Stimulated activated CD8-positive, alpha-beta memory T cell treated with anti-CD3 and anti-CD28 coated beads, Interleukin-12 subunit alpha, Interleukin-12 subunit beta, amount 100 ng/mL, for 24 hours (primary cell): ENCODE results near the gene RBM5.
A peak's percentile ranks its signal among the peaks of the same experiment; 100 is the strongest.

Experiments used
- DNase-seq: peaks from one replicate; pipeline ENCODE4 v3.0.0-alpha.2; 2020; ENCODE audit errors: extremely low read depth

Gene RBM5

DNA sequence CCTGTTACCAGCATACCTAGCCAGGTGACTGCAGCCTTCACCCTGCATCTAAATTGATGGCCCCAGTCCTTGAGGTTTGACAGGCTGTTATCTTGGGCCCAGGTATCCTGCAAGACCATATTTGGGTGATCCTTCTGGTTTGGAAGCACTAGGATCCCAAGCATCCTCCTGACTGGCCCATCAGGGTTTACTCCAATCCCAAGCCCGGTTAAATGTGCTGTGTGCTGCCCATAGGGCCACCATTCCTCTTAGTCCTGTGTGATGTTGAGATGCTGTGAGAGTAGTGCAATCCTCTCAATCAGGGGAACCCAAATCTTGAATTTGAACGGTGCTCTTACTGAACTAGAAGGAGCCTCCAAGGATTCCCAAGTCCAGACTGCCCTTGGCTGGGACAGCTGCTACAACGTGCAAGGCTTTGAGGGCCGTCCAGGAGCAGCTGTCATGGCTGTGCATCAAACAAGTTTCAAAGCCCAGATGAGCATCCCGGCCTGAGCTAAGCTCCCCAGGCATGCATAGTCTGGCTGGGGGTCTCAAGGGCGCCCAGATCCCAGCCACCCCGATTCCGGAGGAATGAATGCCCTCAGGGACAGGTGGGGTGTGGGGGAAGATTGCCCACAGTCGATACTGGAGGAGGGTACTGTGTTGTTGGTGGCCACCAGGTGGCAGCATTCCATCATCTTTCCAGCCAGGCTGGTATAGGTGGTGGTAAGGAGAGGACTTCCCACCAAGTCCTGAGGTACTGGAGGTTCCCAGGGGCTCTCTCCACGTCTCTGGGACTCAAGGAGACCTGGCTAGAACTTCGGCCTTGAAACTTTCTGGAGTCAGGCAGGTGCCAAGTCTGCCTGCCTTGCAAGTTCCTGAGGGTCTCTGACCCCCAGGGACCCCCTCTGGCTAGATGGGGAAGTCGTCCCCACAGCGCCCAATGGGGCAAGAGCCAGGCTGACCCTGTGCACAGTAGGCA lies 32.6 kb downstream of the RBM5 start:
- peak; percentile 26 for DNase-seq

DNA sequence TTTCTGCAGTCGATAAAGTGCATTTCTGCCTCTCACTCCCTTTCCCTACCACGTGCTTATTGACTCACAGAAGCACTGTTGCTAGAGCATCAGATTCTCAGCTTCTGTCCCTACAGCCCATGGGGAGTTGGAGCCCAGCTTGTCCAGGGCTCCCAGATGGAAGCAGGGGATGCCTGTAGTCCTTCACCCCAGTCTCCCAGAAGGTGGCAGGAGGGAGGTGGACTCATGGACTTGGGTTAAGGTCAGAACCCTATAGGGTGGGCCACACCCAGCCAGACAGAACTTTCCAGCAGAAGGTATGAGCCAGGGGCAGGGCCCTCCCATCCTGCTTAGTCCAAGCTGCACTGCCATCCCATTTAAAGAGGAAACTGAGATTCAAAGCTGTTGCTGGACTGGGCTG lies 33.4 kb downstream of the RBM5 start:
- no peak for DNase-seq

DNA sequence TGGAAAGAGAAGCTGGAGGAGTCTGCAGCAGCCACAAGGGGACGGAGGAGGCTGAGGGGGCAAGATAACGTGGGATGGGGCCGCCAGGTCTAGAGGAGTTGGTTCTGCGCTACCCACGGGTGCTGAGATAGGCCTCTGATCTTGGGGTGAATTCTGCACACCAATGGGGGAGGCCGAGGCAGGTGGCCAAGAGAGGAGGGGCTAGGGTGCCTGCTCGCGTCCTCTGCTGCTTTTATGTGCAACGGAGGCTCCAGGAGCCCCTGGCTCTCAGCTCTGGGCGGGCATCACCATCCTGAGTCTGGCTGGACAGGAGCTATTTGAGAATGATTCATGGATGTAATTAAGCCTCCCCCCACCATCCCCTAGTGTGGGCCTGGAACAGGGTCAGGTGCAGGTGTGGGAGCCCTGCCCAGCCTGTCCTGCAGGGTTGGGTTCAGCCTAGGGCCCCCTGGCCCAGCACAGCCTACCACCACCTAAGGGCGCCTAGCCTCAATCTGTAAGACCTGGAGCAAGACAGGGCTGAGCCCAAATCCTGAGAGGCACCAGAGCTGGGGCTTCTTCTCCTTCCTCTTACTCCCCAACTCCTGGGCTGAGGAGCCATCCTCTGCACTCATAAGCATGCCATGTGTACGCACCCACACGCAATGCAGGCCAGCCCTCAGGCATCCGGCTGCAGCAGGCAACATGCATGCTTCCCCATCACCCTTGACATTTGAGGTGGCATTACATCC lies 34.1 kb downstream of the RBM5 start:
- no peak for DNase-seq

DNA sequence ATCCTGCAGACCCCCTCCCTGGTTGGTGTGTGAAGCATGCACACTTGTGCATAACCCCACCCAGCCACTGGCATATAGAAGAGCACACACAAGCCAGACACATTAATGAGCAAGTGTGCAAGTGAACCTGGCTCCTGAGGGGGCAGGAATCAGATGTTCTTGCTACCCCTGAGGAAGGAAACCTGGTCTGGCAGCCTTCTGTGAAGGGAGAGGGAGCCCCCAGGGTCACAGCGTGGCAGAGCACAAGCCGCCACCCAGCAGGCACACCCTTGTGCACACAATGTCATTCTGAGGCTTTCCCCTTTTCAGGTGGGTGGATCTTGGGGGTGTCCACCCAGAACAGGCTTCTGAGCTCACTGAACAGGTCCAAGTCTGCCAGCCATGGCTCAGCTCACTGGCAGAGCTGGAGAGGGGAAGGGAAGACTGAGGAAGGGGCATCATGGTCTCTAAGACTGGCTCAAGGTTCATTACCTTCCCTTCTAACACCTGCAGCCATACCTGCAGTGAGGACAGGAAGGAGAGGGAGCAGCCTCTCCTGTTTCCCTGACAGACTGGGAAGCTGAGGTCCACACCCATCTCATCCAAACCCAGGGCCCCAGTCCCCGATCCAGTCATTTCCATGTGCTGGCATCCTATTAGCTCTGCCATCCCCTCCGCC lies 34.8 kb downstream of the RBM5 start:
- DNase-seq = no peak

DNA sequence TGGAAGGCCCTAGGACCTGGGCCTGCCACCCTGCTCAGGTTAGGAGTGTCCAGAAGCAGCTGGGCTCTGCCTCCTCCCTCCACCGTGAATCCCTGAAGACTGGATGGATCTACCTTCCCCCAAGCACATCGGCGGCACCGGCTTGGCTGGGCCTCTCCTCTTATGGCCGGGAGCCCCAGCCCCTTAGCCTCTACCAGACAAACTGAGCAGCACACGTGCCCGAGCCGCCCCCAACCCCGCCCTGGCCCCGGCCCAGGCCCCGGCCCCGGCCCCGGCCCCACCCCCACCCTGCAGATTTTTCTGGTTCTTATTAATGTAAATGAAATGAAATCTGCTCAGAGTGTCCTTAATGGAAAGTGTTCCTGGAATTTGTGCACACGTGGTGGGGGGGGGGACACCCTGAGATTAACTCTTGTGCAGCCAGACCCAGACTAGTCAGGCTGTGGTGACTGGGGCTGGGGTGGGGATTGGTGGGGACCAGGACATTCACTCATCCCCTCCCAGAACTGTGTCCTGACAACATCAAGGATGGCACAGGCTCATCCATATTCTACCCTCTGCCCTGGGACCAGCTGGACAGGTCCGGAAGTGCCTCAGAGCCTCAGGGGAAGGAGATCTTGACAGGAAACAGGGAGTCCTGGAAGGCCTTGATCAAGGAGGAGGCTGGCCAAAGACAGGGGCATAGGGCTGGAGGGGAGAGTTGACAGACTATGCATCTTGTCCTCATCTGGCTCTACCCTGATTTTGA lies 35.5 kb downstream of the RBM5 start:
- no peak for DNase-seq

DNA sequence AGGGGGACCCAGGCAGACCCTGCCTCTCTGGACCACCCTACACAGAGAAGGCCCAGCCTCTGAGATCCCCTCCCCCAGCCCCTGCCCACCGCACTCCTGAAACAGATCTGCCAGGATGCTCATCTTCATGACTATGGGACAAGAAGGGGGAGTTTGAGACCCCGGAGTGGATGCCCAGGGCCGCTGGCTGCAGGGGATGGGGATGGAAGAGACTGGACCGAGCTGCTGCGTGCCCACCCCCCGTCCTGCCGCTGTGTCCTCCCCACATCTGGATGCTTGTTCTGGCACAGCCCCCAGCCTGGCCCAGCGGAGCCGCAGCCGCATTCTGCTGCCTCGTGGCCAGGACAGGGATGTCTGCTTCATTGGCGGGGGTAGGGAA lies 36.1 kb downstream of the RBM5 start:
- no peak for DNase-seq

DNA sequence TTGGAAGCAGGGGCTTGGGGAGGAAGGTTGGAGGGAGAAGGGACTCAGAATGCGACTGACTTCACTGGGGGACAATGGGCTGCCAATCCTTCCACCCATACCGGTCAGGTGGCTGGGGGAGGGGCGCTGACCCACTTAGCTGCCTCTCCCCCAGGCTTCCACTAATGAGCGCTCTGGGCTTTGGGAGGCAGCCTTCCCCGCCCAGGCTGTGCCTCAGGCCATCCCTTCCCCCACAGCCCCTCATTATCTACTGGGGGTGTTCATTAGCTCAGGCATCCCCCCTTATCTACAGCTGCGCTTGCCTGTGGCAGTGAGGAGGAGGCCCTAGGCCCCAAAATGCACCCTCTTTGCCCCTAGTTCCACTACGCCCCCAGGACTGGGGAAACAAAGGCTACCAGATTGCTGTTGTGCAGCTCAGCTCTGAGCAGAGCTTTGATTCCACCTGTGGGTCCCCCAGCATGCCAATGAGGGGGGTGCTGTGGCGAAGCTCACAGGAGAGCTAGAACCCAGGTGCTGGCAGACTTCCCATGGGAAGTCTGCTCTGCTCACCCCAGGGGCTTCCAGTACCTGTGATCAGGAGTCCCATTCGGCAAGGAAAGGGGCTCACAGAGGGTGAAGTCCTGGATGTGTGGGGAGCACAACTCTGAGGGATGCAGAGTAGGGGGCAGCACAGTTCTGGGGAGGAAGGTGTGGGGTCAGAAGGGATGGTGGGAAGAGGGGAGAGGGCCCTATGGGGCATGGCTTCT lies 37.0 kb downstream of the RBM5 start:
- DNase-seq = no peak

DNA sequence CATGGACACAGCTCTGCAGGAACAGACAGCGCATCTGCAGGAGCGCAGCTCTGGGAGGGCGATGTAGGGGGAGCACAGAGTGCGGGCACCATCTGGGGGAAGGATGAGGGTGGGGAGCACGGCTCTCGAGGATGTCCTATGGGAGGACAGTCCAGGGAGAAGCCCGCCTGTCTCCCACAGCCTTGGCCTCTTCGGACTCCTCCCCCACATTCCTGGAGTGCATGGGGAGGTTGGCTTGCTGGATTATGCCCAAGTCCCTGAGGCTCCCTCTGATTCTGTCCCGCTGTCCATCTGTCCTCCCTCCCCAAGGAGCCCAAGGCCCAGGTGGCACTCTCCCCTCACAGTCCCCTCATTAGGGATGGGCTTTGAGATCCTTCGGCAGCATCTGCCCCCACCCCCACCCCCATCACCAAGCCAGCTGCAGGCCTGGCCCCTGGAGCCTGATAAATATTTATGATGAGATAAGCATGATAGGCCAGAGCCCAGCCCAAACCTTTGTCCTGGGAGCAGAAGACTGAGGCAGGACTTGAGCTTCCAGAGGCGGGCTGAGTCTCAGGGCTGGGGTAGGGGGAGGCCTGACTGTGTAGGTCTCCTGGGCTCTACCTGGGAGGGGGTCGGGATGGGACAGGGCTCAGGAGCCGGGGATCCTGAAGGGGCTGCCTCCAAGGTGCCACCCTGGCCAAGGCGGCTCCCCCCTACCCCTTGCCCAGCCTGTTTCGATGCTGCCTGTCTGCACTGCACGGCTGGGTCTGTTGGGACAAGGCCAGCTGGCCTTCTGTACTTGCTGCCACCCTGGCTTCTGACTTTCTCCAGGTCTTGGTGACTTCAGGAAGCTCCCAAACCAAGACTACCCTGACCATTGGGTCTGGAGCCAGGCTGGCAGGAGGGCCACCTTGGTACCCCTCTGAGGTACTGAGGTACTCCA lies 37.8 kb downstream of the RBM5 start:
- DNase-seq = no peak

DNA sequence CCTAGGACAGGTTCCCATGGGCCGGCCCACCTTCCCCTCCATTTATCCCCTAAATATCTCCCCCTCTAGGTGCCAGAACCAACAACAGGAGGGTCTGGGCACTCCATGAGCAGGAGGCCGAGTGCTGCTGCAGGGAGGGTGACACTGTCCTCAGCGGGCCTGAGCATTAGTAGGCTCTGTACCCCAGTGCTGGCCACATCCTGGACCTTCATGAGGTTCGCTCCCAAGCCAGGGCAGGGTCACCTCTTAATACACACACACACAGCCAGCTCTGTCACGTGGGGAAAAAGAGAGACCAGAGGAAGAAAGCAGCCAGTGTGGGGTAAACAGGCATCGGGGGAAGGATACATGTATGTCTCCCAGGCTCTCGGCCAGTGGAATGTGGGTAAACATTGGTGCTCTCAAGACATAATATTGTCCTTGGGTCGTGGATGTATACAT lies 38.6 kb downstream of the RBM5 start:
- no peak for DNase-seq

DNA sequence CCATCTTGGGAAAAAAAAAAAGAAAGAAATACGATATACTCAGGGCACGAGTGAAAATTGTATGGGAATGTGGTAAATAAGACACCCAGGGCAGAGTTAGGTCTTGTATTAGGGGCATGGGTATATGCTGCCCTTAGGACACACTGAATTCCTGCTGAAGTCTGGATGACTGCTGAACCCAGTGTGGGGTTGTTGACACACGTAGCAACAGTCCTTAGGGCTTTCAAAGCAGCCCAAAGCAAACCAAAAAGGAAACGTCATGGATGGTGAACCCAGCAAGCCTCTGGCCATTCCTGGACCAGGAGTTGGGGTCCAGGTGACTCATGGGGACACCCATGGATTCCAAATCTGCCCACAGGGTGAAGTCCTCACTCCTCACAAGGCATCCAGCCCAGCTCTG lies 39.3 kb downstream of the RBM5 start:
- no peak for DNase-seq

DNA sequence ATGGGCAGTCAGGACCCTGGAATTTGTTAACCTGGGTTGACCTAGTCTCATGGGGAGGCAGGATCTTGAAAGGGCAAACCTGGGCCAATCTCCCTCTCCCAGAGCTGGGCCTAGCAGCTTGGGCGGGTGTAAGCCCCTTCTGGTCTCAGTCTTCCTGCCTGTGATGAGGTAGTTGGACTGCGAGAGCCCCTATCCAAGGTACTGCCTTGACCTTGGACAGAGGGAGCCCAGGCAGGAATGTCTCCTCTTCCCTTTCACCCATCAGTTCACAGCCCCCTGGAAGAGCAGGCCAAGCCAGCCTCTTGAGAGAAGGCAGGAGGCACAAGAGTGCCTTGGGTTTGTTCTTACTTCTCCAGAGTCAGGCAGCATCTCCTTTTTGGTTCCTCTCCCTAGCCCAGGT lies 41.7 kb downstream of the RBM5 start:
- DNase-seq = no peak

DNA sequence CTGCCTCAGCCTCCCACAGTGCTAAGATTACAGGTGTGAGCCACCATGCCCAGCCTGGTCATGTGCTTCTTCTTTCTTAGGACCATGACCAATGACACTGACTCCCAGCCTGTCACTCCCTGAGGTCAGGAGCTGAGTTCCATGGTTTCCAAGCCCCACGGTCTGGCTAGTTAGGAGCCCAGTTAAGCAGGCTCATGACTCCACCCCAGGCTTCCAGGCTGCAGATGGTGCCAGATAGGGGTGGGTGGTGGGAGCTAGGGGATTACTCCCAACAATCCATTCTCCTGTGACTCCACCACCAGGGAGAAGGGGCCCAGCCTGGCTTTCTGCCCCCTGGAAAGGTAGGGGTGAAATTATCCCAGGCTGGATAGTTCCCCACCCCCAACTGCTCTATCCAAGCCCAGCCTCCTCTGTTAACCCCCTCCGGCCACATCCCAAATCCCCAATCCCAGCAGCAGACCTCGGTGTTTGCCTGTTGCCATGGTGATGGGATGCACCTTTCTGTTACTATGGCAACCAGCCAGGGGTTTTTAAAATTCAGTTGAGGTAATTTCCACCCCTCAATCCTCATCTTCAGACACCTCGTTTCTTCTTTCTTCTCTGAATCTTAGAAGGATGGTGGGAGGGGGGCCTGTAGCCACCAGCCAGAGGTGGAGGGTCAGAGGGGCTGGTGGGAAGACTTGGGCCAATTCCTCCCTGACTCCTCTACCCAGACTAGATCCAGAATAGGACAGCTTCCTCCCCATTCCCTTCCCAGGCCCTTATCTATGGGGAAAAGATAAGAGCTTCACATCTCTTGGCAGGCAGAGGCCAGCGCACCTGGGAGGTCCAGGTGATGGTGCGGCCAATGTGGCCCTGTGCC lies 43.9 kb downstream of the RBM5 start:
- DNase-seq = no peak

DNA sequence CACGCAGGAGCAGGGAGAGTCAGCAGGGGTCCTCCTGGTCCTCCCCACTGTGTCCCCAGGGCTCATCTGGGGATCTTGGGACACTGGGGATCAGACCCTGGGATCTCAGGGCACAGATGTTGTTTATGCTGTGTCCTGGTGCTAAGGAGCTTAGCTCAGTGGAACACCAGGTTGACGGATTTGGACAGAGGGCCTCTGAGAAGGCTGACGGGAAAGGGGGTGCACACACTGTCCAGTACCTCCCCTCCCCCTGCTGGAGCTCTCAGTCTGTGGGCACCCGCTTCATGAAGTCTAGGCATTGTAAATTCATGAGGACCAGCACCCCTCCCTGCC lies 44.5 kb downstream of the RBM5 start:
- DNase-seq = no peak

DNA sequence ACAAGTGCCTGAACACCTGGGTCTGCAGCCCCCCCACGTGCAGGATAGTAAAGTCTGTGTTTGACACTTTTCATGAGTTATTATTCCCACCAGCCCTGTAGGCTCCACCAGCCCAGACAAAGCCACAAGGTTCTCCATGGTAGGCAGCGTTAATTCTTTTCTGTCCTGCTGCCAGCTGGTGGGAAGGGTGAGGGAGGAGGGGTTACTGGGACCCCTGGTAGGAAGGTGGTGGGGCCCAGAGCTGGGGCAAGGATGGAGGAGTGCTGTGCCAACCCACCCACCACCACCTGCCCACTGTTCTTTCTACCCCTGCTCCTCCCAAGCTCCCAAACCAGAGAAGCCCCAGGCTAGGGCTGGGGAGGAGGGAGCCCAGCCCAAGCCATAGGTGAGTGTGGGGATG lies 45.6 kb downstream of the RBM5 start:
- no peak for DNase-seq

DNA sequence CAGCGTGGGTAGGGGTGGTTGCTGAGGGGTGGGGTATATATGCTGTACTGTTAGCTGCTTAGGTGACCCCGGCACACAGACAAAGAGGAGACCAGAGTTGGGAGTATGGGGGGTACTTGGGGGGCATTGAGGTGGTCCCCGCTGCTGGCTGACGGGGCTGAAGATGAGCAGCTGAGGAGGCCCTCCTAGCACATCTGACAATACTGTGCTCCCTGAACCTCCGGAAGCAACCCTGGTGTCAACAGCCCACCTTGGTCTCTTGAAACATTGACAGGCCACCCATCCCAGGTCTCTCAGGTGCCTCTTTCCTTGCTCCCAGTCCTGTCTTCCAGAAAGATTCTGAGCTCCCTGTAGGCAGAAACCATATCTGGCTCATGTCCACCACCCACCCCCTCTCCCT lies 47.2 kb downstream of the RBM5 start:
- DNase-seq = no peak

DNA sequence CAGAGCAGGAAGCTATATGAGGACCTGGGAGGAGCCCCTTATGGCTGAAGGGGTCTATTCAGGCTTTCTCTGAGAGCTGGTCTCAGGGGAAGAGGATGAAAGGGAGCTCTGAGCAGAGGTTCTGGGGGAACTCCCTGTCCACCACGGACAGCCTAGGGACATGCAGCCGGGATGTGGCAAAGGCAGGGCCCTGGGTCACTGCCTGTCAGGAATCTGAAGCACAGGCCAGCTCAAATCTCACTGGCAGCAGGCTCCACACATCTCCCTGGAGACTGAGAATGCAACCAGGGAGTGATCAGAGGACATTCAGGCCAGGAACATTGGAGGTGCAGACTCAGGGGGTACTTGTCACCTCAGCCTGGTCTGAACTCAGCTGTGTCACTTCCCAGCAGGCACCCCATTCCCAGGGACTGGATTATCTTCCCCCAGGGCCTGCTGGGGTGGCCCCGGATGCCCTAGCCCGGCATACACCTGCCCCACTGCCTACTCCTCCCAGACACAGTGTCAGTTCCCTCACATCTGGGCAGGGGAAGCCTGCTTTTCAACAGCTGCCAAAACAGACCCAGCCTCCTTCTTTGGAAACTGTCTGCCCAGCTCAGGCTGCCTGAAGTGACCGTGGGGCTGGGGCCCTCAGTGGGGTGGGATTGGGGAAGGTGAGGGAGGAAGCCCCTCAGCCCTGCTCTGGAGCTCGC lies 48.1 kb downstream of the RBM5 start:
- no peak for DNase-seq

DNA sequence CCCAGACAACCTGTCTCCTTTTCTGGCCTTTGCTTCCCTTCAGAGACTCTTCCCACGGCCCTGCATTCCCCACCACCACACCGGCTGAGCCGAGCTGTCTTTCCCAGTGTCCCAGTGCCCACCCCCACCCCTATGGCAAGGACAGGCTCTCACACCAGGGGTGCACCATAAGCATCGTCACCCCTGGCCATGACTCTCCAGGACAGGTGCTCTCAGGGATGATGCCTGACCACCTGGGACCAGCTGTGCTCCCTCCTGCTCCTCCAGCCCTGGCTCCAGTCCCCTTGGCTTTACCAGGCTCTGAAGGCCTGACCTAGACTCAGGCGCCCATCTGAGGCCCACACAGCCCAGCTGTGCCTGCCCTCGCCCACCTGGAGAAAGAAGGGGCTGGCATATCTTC lies 48.8 kb downstream of the RBM5 start:
- DNase-seq = no peak
